ENCODE data around the gene EDN2.

Gene EDN2

GRCh38 chr1:41525891-41526587 lies 41.6 kb upstream of the EDN2 start:
- no peaks in the 10 kb centered on the region for H3K27me3 ChIP-seq (replicated peaks; ENCODE audit: insufficient read depth, low read length)
- no peaks in the 10 kb centered on the region for H4K20me1 ChIP-seq (ENCODE audit: insufficient read depth, low read length)
- no peak for DNase-seq
- TF ChIP-seq EZH2phosphoT487 (IDR thresholded peaks at IDR 0.05; ENCODE audit: low read length) (no peak), EZH2 (optimal IDR thresholded peaks at IDR 0.05; ENCODE audit: low read depth, low read length) (no peak)
- TF ChIP-seq, protein P1, sequence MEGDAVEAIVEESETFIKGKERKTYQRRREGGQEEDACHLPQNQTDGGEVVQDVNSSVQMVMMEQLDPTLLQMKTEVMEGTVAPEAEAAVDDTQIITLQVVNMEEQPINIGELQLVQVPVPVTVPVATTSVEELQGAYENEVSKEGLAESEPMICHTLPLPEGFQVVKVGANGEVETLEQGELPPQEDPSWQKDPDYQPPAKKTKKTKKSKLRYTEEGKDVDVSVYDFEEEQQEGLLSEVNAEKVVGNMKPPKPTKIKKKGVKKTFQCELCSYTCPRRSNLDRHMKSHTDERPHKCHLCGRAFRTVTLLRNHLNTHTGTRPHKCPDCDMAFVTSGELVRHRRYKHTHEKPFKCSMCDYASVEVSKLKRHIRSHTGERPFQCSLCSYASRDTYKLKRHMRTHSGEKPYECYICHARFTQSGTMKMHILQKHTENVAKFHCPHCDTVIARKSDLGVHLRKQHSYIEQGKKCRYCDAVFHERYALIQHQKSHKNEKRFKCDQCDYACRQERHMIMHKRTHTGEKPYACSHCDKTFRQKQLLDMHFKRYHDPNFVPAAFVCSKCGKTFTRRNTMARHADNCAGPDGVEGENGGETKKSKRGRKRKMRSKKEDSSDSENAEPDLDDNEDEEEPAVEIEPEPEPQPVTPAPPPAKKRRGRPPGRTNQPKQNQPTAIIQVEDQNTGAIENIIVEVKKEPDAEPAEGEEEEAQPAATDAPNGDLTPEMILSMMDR (IDR thresholded peaks at IDR 0.05; ENCODE audit: low read length): no peak
- H3K79me2 ChIP-seq (ENCODE audit: low read length): no peaks in the 10 kb centered on the region
- no peaks in the 10 kb centered on the region for H3K36me3 ChIP-seq (replicated peaks; ENCODE audit: insufficient read depth, low read length)
- no peaks in the 10 kb centered on the region for H3K4me1 ChIP-seq (ENCODE audit: low read length)
- H2AFZ ChIP-seq (ENCODE audit: low read length): no peak overlapping the region
- H3K9me2 ChIP-seq (replicated peaks; ENCODE audit: insufficient read depth, low read length): no peaks in the 10 kb centered on the region
- no peaks in the 10 kb centered on the region for H3K9me3 ChIP-seq (replicated peaks; ENCODE audit: insufficient read depth, low read length)
- H3K9ac ChIP-seq (ENCODE audit: low read length): no peak overlapping the region
- no peaks in the 10 kb centered on the region for H3F3A ChIP-seq (ENCODE audit: insufficient read depth, low read length)
- H3K27ac ChIP-seq (ENCODE audit: low read length): no peak overlapping the region
- H3K4me3 ChIP-seq (ENCODE audit: low read length): no peak overlapping the region
- H3K4me2 ChIP-seq (ENCODE audit: low read depth, low read length): no peak overlapping the region

- no peaks in the 10 kb centered on the region for H3F3A ChIP-seq (ENCODE audit: insufficient read depth, low read length)
- no peak for DNase-seq
- H3K9me3 ChIP-seq (replicated peaks; ENCODE audit: insufficient read depth, low read length): no peaks in the 10 kb centered on the region
- no peak overlapping the region for H3K4me3 ChIP-seq (ENCODE audit: low read length)
- H3K27ac ChIP-seq (ENCODE audit: low read length): no peak overlapping the region
- no peaks in the 10 kb centered on the region for H3K9me2 ChIP-seq (replicated peaks; ENCODE audit: insufficient read depth, low read length)
- no peaks in the 10 kb centered on the region for H3K27me3 ChIP-seq (replicated peaks; ENCODE audit: insufficient read depth, low read length)
- H3K4me2 ChIP-seq (ENCODE audit: low read depth, low read length): no peak overlapping the region
- H3K9ac ChIP-seq (ENCODE audit: low read length): no peak overlapping the region
- no peaks in the 10 kb centered on the region for H3K4me1 ChIP-seq (ENCODE audit: low read length)
- no peak overlapping the region for H2AFZ ChIP-seq (ENCODE audit: low read length)
- no peaks in the 10 kb centered on the region for H4K20me1 ChIP-seq (ENCODE audit: insufficient read depth, low read length)
- H3K79me2 ChIP-seq (ENCODE audit: low read length): no peaks in the 10 kb centered on the region
- H3K36me3 ChIP-seq (replicated peaks; ENCODE audit: insufficient read depth, low read length): no peaks in the 10 kb centered on the region
- TF ChIP-seq, protein P1 (IDR thresholded peaks at IDR 0.05; ENCODE audit: low read length): no peak
- no peak for TF ChIP-seq EZH2 (optimal IDR thresholded peaks at IDR 0.05; ENCODE audit: low read depth, low read length)
- TF ChIP-seq EZH2phosphoT487 (IDR thresholded peaks at IDR 0.05; ENCODE audit: low read length): no peak
These were observed 40.5 kb upstream of the EDN2 start for GRCh38 chr1:41524676-41525675.

- no peaks in the 10 kb centered on the region for H3K27me3 ChIP-seq (replicated peaks; ENCODE audit: insufficient read depth, low read length)
- no peak overlapping the region for H3K9ac ChIP-seq (ENCODE audit: low read length)
- H3K4me2 ChIP-seq (ENCODE audit: low read depth, low read length): no peak overlapping the region
- H3K4me3 ChIP-seq (ENCODE audit: low read length): no peak overlapping the region
- no peak overlapping the region for H2AFZ ChIP-seq (ENCODE audit: low read length)
- H3K9me2 ChIP-seq (replicated peaks; ENCODE audit: insufficient read depth, low read length): no peaks in the 10 kb centered on the region
- H3K36me3 ChIP-seq (replicated peaks; ENCODE audit: insufficient read depth, low read length): no peaks in the 10 kb centered on the region
- no peaks in the 10 kb centered on the region for H4K20me1 ChIP-seq (ENCODE audit: insufficient read depth, low read length)
- no peaks in the 10 kb centered on the region for H3F3A ChIP-seq (ENCODE audit: insufficient read depth, low read length)
- no peaks in the 10 kb centered on the region for H3K79me2 ChIP-seq (ENCODE audit: low read length)
- no peaks in the 10 kb centered on the region for H3K9me3 ChIP-seq (replicated peaks; ENCODE audit: insufficient read depth, low read length)
- H3K27ac ChIP-seq (ENCODE audit: low read length): no peak overlapping the region
- no peak for DNase-seq
- no peak for TF ChIP-seq EZH2phosphoT487 (IDR thresholded peaks at IDR 0.05; ENCODE audit: low read length)
- TF ChIP-seq, protein P1 (IDR thresholded peaks at IDR 0.05; ENCODE audit: low read length): no peak
- no peak for TF ChIP-seq EZH2 (optimal IDR thresholded peaks at IDR 0.05; ENCODE audit: low read depth, low read length)
- no peaks in the 10 kb centered on the region for H3K4me1 ChIP-seq (ENCODE audit: low read length)
These were observed 39.6 kb upstream of the EDN2 start for GRCh38 chr1:41523949-41524675.
